Testis (tissue), 2 donors: Measurements from ENCODE around the gene THAP10.

Experiments used
- CTCF ChIP-seq, 3 experiments: fragments of 450-650 bp in 2 of 3; fragments of 200-600 bp in 1 of 3; sonication (generic) in 1 of 3; IDR thresholded peaks; one replicate each; pipeline ENCODE4 v1.5.1; 2016 to 2019; ENCODE audit warnings: antibody characterized with exemption in 3 of 3, mild to moderate bottlenecking in 2 of 3, moderate library complexity in 1 of 3
- POLR2A ChIP-seq: fragments of 450-650 bp; IDR thresholded peaks from one replicate; pipeline ENCODE4 v1.6.1; 2017; ENCODE audit warnings: antibody characterized with exemption, mild to moderate bottlenecking, moderate library complexity

GRCh38 chr15:70923311-70924080 lies 31.3 kb upstream of the THAP10 start:
- TF ChIP-seq CTCF (IDR thresholded peaks at IDR 0.05) (no peak), POLR2A (no peak)
